ENCODE results near the gene EPS8L3.
"Not testable (repeated sequence)": the region's sequence is repeated elsewhere in the genome, so short reads cannot be mapped to it uniquely, and the experiment has no call there.

- TF ChIP-seq, protein P1, sequence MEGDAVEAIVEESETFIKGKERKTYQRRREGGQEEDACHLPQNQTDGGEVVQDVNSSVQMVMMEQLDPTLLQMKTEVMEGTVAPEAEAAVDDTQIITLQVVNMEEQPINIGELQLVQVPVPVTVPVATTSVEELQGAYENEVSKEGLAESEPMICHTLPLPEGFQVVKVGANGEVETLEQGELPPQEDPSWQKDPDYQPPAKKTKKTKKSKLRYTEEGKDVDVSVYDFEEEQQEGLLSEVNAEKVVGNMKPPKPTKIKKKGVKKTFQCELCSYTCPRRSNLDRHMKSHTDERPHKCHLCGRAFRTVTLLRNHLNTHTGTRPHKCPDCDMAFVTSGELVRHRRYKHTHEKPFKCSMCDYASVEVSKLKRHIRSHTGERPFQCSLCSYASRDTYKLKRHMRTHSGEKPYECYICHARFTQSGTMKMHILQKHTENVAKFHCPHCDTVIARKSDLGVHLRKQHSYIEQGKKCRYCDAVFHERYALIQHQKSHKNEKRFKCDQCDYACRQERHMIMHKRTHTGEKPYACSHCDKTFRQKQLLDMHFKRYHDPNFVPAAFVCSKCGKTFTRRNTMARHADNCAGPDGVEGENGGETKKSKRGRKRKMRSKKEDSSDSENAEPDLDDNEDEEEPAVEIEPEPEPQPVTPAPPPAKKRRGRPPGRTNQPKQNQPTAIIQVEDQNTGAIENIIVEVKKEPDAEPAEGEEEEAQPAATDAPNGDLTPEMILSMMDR (IDR thresholded peaks at IDR 0.05; ENCODE audit: insufficient read depth, low read length, poor library complexity, severe bottlenecking) = not testable (repeated sequence)
- TF ChIP-seq EZH2phosphoT487 (conservative IDR thresholded peaks at IDR 0.05; ENCODE audit: low read length) = not testable (repeated sequence)
Measured at GRCh38 chr1:109748311-109748710, 15.4 kb downstream of the EPS8L3 start.

Data from SU-DHL-6 (cell line).